Stomach smooth muscle (tissue), 2 donors: ENCODE results near the gene NOXO1.
"Not testable (repeated sequence)": the region's sequence is repeated elsewhere in the genome, so short reads cannot be mapped to it uniquely, and the experiment has no call there.

Experiments
- H3K27ac ChIP-seq: one replicate; pipeline ENCODE4 v1.7.0; 2013; ENCODE audit warnings: mild to moderate bottlenecking, low read length, inconsistent platforms
- H3K27me3 ChIP-seq, 2 donors: one replicate each; pipeline ENCODE4 v1.7.0; 2013; ENCODE audit warnings: low read length in 2 of 2; ENCODE audit not compliant: insufficient read depth in 2 of 2, control insufficient read depth in 1 of 2
- H3K36me3 ChIP-seq, 2 donors: one replicate each; pipeline ENCODE4 v1.7.0; 2013; ENCODE audit warnings: low read length in 2 of 2; ENCODE audit not compliant: control insufficient read depth in 2 of 2, insufficient read depth in 2 of 2
- H3K4me1 ChIP-seq: one replicate; pipeline ENCODE4 v1.7.0; 2013; ENCODE audit warnings: low read length; ENCODE audit not compliant: control insufficient read depth, insufficient read depth
- H3K4me3 ChIP-seq, 2 donors: one replicate each; pipeline ENCODE4 v1.7.0; 2013; ENCODE audit warnings: low read length in 2 of 2
- H3K9ac ChIP-seq, 2 donors: one replicate each; pipeline ENCODE4 v1.7.0; 2013; ENCODE audit warnings: low read length in 2 of 2, mild to moderate bottlenecking in 1 of 2
- H3K9me3 ChIP-seq, 2 donors: one replicate each; pipeline ENCODE4 v1.7.0; 2013; ENCODE audit warnings: low read length in 2 of 2; ENCODE audit not compliant: control insufficient read depth in 2 of 2
- donor health status: healthy.
- donor health status: Pancreatic carcinoma.

NOXO1 gene

GRCh38 chr16:1965396-1966001 lies 15.8 kb downstream of the NOXO1 start:
- Histone ChIP-seq H3K4me3 (peak overlapping the region; percentile 80 to 90), H3K36me3 (peaks cover 14 to 18% of the 10 kb centered on the region in 2 donors), H3K27ac (peak overlapping the region; percentile 98), H3K4me1 (peaks cover 28% of the 10 kb centered on the region), H3K9ac (peak overlapping the region; percentile 96 to 100), H3K9me3 (no peaks in the 10 kb centered on the region), H3K27me3 (no peaks in the 10 kb centered on the region)

DNA sequence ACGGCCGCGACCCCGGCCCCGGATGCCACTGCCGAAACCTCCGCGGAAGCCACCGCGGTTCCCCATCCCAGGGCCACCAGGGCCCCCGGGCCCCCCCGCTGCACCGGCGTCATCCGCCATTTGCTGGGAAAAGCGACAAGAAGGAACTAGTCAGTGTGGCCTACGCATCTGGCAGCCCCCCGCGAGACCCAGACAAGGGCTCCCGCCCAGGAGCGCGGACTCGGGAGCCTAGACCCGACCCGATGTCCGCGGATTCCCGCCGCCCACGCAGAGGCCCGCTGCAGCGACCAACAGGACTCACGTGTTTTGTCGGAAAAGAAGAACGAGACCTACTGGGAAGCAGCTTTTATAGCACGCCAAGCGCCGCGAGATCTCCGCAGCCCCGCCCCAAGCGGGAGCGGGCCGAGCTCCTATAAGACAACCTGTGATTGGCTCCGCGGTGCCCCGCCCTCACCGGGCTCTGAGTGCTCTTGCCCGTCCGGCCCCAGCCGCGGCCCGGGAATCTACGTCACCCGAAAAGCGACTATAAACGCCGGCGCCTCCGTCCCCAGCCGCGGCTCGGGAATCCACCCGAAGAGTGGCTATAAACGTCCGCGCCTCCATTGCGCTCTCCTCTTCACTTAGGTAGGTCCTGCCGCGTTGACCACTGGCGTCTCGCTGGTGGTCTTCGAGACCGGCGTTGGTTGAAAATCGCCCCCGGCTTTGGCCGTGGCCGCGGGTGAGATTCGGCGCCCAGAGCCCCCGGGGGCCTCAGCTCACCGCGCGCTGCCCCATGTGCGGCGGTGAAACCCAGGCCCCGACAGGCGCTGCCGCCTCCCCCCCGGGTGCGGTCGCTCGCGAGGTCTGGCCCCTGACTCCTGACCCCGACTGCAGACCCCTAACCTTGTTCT lies 16.5 kb downstream of the NOXO1 start, which contains the start of gene RPS2:
TSS of gene RPS2 (minus strand) at position 321 of the 890 bp plus-strand sequence. CDS start at position 120, 201 bp downstream.
- no peaks in the 10 kb centered on the region for H3K27me3 ChIP-seq
- peak within 1 kb of the TSS; percentile 83 to 90 for H3K4me3 ChIP-seq
- peak within 1 kb of the TSS; percentile 98 for H3K27ac ChIP-seq
- peaks cover 31% of the 10 kb centered on the region for H3K4me1 ChIP-seq
- H3K9ac ChIP-seq = peak within 1 kb of the TSS; percentile 96 to 100
- peaks cover 14 to 18% of the 10 kb centered on the region in 2 donors for H3K36me3 ChIP-seq
- no peaks in the 10 kb centered on the region for H3K9me3 ChIP-seq

DNA sequence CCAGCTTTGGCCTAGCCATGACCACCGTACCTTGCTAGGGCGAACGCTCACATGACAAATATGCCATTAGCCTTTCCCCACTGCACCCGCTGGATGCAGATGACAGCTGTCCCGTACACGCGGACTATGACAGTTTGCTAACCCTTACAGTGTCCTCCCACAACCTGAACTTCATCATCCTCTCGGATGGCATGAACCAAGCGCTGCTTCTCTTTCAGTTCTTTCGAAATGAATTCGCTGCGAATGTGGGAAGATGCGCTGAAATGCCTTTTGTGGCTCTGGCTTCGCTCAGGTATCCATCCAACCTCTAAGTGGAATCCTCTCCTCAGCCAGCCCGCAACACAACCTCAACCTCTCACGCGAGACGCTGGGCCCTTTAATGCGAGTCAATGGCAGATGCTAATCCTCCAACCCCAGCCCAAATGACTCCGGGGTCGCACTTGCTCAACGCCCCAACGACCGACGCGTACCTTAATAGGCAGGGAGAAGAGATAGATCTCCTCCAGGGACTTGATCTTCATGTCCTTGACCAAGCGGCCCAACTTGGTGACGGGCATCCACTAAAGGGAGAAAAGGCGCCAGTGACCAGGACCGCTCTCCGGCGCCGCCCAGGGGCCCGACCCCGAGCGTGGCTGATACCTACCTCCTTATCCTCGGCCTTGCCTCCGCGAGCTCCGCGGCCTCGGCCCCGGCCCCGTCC lies 17.3 kb downstream of the NOXO1 start:
- H3K9ac ChIP-seq = peak overlapping the region; percentile 72 to 80
- peaks cover 32% of the 10 kb centered on the region for H3K4me1 ChIP-seq

DNA sequence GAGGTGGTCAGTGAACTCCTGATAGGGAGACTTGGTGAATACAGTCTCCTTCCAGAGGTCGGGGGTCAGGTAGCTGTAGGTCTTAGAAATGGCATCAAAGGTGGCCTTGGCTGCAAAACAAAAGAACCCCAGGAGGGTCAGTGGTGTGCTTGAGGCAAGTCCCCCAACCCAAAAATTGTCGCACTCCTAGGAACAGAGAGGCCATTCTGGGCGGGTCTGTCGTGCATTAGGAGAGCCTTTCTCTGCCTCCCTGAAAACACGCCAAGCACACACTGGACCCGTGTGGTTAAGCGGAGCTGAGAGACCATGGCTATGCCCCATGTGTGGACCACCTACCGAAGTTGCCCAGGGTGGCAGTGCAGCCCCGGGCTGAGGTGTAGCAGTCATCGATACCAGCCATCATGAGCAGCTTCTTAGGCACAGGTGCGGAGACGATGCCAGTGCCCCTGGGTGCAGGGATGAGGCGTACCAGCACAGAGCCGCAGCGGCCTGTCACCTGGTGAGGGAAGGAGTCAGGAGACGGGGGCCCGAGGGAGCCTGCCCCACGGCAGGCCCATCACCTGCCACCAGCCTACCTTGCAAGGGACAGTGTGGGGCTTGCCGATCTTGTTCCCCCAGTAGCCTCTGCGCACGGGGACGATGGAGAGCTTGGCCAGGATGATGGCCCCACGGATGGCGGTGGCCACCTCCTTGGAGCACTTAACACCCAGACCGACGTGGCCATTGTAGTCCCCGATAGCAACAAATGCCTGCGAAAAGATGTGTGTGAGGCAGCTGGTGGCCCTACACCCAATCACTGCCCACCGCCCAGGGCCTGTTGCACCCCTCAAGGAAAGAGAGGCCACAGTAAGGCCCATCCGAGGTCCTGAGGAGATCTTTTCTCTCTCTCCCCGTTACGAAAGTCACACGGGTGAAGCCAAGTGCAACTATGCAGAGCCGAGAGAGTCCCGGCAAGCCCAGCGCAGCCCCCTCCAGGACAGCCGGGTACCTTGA lies 18.8 kb downstream of the NOXO1 start:
- not testable (repeated sequence) for H3K9ac ChIP-seq, H3K4me3 ChIP-seq, H3K9me3 ChIP-seq, H3K27ac ChIP-seq, H3K27me3 ChIP-seq
- Histone ChIP-seq H3K4me1 (peaks cover 36% of the 10 kb centered on the region), H3K36me3 (peaks cover 14 to 18% of the 10 kb centered on the region in 2 donors)

More for the DNA sequence above, 17.3 kb downstream of the NOXO1 start:
- Histone ChIP-seq H3K4me3 (peak overlapping the region; percentile 83 to 90), H3K27me3 (no peaks in the 10 kb centered on the region), H3K36me3 (peaks cover 14 to 18% of the 10 kb centered on the region in 2 donors), H3K27ac (peak overlapping the region; percentile 98), H3K9me3 (no peaks in the 10 kb centered on the region)

- peaks cover 14 to 18% of the 10 kb centered on the region in 2 donors for H3K36me3 ChIP-seq
- peaks cover 36% of the 10 kb centered on the region for H3K4me1 ChIP-seq
- no peak overlapping the region for H3K27ac ChIP-seq
- no peak overlapping the region for H3K9ac ChIP-seq
- no peaks in the 10 kb centered on the region for H3K27me3 ChIP-seq
- H3K9me3 ChIP-seq = no peaks in the 10 kb centered on the region
- H3K4me3 ChIP-seq = no peak overlapping the region
Observed at GRCh38 chr16:1961651-1962067, 19.6 kb downstream of the NOXO1 start.

GRCh38 chr16:1960665-1961630 lies 20.3 kb downstream of the NOXO1 start:
- Histone ChIP-seq H3K9me3 (no peaks in the 10 kb centered on the region), H3K27ac (peak overlapping the region; percentile 87)

GRCh38 chr16:1959269-1960039 lies 21.8 kb downstream of the NOXO1 start, which contains the start of gene NDUFB10:
NDUFB10 (plus strand) TSS chr16:1959538; CDS start chr16:1959625, 87 bp downstream.
- no peaks in the 10 kb centered on the region for H3K9me3 ChIP-seq
- H3K27me3 ChIP-seq = no peaks in the 10 kb centered on the region
- H3K27ac ChIP-seq = peak within 1 kb of the TSS; percentile 87
- H3K4me1 ChIP-seq = peaks cover 24% of the 10 kb centered on the region
- peak within 1 kb of the TSS; percentile 90 for H3K9ac ChIP-seq
- H3K4me3 ChIP-seq = peak within 1 kb of the TSS; percentile 79 to 86
- H3K36me3 ChIP-seq = peaks cover 14 to 18% of the 10 kb centered on the region in 2 donors

More at GRCh38 chr16:1960665-1961630, 20.3 kb downstream of the NOXO1 start:
- Histone ChIP-seq H3K9ac (peak overlapping the region; percentile 55 to 90), H3K27me3 (no peaks in the 10 kb centered on the region), H3K4me1 (peaks cover 35% of the 10 kb centered on the region), H3K36me3 (peaks cover 14 to 18% of the 10 kb centered on the region in 2 donors), H3K4me3 (peak overlapping the region; percentile 79 to 86)

DNA sequence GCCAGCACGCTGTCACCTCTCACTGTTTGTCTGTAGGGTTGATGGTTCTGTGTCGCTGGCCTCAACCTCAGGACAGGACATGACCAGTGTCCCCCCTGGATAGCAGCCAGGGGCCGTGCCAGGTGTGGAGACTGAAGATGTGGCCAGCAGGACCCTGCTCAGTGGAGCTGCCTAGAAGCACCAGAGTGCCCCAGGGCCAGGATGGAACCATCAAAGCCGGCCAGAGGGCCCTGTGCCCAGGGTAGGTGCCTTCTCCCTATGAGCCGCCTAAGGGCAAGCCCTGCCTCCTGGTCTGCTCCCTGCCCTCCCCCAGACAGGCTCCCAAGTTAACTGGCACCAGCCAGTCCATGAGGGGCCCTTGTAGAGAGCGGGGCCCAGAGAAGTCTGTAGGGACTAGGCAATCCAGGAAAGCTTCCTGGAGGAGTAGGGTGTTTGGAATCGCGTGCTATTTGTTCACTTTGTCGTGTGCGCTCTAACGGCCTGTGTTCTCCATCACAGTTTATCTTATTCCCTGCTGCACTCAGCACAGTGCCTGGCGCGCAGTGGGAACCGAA lies 22.5 kb downstream of the NOXO1 start:
- Histone ChIP-seq H3K4me3 (peak overlapping the region; percentile 18 to 86), H3K4me1 (peaks cover 18% of the 10 kb centered on the region), H3K9me3 (no peaks in the 10 kb centered on the region), H3K9ac (peak overlapping the region; percentile 66 to 90), H3K27ac (peak overlapping the region; percentile 87), H3K36me3 (peaks cover 13 to 16% of the 10 kb centered on the region in 2 donors), H3K27me3 (no peaks in the 10 kb centered on the region)
